Upper lobe of left lung (tissue), 4 donors: Measurements from ENCODE around the gene GCM1.
"Not testable (repeated sequence)": the region's sequence is repeated elsewhere in the genome, so short reads cannot be mapped to it uniquely, and the experiment has no call there.

Experiments used
- CTCF ChIP-seq, 6 experiments: fragments of 450-650 bp in 4 of 6; fragments of 200-600 bp in 2 of 6; sonication (generic) in 2 of 6; IDR thresholded peaks; one replicate each; pipeline ENCODE4 v1.5.1; 2016 to 2019; ENCODE audit warnings: antibody characterized with exemption in 6 of 6
- POLR2AphosphoS5 ChIP-seq, 2 donors: sonication (generic); formaldehyde crosslinking; IDR thresholded peaks; one replicate each; pipeline ENCODE4 v1.5.1; 2017; ENCODE audit warnings: antibody characterized with exemption in 2 of 2

- TF ChIP-seq POLR2AphosphoS5, CTCF (IDR thresholded peaks at IDR 0.05): not testable (repeated sequence)
Observed at GRCh38 chr6:53155279-53155678, 6.6 kb upstream of the GCM1 start.
